Measurements from ENCODE around the gene MAP1A. TPM values are rescaled to one million over a fixed set of nuclear protein-coding genes. Genes with fewer than 3 reads are reported as not detected.

The MAP1A gene
- total and polyA plus RNA-seq, 2 of the 13 experiments (the other 11 are each of a cell fraction or from before 2014, with no cell fraction given) = 0.01 to 0.07 TPM

DNA sequence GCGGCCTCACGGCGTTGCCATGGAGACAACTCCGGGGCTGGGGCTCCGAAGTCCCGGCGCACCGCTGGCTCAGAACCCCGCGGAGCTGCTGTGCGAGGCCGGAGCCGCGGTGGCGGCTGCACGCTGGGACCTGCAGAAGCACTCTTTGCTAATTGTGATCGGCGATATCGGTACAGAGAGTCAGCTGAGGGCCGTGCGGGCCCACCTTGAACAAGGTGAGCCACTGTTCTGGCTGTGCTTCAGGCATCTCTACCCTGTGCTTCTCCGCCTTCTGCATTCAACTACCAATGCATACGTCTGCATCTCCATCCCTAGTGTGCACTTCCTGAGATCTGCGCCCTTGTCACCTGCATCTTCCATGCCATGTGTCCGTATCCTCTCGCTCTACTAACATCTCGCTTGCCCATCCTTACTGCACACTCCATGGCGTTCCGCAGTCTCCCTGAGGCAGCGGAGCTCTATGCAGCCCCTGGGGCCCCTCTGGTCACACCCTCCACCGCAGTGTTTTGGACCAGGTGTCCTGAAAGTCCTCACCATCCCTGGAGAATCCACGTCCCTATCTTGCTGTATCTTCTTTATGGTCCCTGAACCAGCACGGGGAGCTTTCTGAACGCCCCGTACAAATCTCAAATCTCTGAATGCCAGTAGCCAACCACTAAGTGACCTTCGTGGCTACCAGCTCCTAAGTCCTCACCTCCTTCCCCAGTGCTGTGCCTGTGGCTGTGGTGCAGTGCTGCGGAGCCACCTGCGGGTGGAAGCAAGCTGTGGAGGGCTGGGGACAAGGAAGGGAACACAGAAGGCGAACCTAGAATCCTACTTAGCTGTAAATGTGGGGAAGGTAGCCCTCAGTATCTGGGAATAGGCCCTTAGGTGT, 6.2 kb upstream of the MAP1A start (continued):
- TF ChIP-seq GTF2F1 (IDR thresholded peaks at IDR 0.05; ENCODE audit: low read length) = no peak
- no peak for TF ChIP-seq PRMT3 (CRISPR knock-in tag; IDR thresholded peaks at IDR 0.05; ENCODE audit: borderline replicate concordance, low read depth)
- TF ChIP-seq TBL1XR1 (IDR thresholded peaks at IDR 0.05; ENCODE audit: borderline replicate concordance, low read length, partially characterized antibody) = no peak
- TF ChIP-seq, protein P1, sequence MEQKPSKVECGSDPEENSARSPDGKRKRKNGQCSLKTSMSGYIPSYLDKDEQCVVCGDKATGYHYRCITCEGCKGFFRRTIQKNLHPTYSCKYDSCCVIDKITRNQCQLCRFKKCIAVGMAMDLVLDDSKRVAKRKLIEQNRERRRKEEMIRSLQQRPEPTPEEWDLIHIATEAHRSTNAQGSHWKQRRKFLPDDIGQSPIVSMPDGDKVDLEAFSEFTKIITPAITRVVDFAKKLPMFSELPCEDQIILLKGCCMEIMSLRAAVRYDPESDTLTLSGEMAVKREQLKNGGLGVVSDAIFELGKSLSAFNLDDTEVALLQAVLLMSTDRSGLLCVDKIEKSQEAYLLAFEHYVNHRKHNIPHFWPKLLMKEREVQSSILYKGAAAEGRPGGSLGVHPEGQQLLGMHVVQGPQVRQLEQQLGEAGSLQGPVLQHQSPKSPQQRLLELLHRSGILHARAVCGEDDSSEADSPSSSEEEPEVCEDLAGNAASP (CRISPR knock-in tag; IDR thresholded peaks at IDR 0.05; ENCODE audit: borderline replicate concordance) = no peak
- TF ChIP-seq, protein P2, sequence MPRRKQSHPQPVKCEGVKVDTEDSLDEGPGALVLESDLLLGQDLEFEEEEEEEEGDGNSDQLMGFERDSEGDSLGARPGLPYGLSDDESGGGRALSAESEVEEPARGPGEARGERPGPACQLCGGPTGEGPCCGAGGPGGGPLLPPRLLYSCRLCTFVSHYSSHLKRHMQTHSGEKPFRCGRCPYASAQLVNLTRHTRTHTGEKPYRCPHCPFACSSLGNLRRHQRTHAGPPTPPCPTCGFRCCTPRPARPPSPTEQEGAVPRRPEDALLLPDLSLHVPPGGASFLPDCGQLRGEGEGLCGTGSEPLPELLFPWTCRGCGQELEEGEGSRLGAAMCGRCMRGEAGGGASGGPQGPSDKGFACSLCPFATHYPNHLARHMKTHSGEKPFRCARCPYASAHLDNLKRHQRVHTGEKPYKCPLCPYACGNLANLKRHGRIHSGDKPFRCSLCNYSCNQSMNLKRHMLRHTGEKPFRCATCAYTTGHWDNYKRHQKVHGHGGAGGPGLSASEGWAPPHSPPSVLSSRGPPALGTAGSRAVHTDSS (CRISPR knock-in tag; conservative IDR thresholded peaks at IDR 0.05) = no peak
- no peak for TF ChIP-seq ZNF782 (CRISPR knock-in tag; IDR thresholded peaks at IDR 0.05; ENCODE audit: borderline replicate concordance)
- TF ChIP-seq ZNF816 (CRISPR knock-in tag; IDR thresholded peaks at IDR 0.05; ENCODE audit: borderline replicate concordance) = no peak
- TF ChIP-seq MIXL1 (CRISPR knock-in tag; IDR thresholded peaks at IDR 0.05) = 0 out of 2 replicates have a peak, but pooled peaks have one; percentile 3
- TF ChIP-seq ZNF335 (CRISPR knock-in tag; IDR thresholded peaks at IDR 0.05) = 0 out of 2 replicates have a peak, but pooled peaks have one; percentile 23
- TF ChIP-seq, protein P3, sequence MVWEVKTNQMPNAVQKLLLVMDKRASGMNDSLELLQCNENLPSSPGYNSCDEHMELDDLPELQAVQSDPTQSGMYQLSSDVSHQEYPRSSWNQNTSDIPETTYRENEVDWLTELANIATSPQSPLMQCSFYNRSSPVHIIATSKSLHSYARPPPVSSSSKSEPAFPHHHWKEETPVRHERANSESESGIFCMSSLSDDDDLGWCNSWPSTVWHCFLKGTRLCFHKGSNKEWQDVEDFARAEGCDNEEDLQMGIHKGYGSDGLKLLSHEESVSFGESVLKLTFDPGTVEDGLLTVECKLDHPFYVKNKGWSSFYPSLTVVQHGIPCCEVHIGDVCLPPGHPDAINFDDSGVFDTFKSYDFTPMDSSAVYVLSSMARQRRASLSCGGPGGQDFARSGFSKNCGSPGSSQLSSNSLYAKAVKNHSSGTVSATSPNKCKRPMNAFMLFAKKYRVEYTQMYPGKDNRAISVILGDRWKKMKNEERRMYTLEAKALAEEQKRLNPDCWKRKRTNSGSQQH (CRISPR knock-in tag; IDR thresholded peaks at IDR 0.05; ENCODE audit: low read depth) = no peak
- TF ChIP-seq TOPORS (CRISPR knock-in tag; IDR thresholded peaks at IDR 0.05) = no peak
- TF ChIP-seq, protein P4, sequence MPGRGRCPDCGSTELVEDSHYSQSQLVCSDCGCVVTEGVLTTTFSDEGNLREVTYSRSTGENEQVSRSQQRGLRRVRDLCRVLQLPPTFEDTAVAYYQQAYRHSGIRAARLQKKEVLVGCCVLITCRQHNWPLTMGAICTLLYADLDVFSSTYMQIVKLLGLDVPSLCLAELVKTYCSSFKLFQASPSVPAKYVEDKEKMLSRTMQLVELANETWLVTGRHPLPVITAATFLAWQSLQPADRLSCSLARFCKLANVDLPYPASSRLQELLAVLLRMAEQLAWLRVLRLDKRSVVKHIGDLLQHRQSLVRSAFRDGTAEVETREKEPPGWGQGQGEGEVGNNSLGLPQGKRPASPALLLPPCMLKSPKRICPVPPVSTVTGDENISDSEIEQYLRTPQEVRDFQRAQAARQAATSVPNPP (CRISPR knock-in tag; IDR thresholded peaks at IDR 0.05) = no peak
- no peak for TF ChIP-seq NFIB (CRISPR knock-in tag; IDR thresholded peaks at IDR 0.05; ENCODE audit: borderline replicate concordance)
- TF ChIP-seq SALL2 (CRISPR knock-in tag; IDR thresholded peaks at IDR 0.05) = no peak
- TF ChIP-seq NKX3-1 (CRISPR knock-in tag; IDR thresholded peaks at IDR 0.05) = no peak
- no peak for TF ChIP-seq KDM3A (CRISPR knock-in tag; IDR thresholded peaks at IDR 0.05; ENCODE audit: low read depth)
- TF ChIP-seq ARID2 (CRISPR knock-in tag; IDR thresholded peaks at IDR 0.05; ENCODE audit: borderline replicate concordance) = no peak
- TF ChIP-seq ZSCAN22 (CRISPR knock-in tag; IDR thresholded peaks at IDR 0.05) = no peak
- TF ChIP-seq, protein P5, sequence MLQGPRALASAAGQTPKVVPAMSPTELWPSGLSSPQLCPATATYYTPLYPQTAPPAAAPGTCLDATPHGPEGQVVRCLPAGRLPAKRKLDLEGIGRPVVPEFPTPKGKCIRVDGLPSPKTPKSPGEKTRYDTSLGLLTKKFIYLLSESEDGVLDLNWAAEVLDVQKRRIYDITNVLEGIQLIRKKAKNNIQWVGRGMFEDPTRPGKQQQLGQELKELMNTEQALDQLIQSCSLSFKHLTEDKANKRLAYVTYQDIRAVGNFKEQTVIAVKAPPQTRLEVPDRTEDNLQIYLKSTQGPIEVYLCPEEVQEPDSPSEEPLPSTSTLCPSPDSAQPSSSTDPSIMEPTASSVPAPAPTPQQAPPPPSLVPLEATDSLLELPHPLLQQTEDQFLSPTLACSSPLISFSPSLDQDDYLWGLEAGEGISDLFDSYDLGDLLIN (CRISPR knock-in tag; IDR thresholded peaks at IDR 0.05; ENCODE audit: borderline replicate concordance) = no peak

Measured in HepG2 (cell line).